H7 (cell line): ENCODE results near the gene GARIN5B. TPM values are rescaled to one million over a fixed set of nuclear protein-coding genes. Genes with fewer than 3 reads are reported as not detected.

Experiments
- total RNA-seq: library from RNA; depleted of rRNA; stranded (reverse); fragments of >200 nt; shearing (Covaris generic); gene quantifications from 2 replicates; pipeline ENCODE4 v1.2.3, GENCODE V29; 2014; rRNA removed

The GARIN5B gene
- total RNA-seq, 1 experiment from 2014 or later = not detected

Other genes with a start within 250 kb of the GARIN5B start
- 57.5 and 66.4 TPM in 2 replicates for gene PPP1R12C, start 245.6 kb downstream of the GARIN5B start, total RNA-seq
- 33.8 and 44.8 TPM in 2 replicates for gene TNNT1, start 214.1 kb downstream of the GARIN5B start, total RNA-seq
- 6.5 and 11.6 TPM in 2 replicates for gene TNNI3, start 205.5 kb downstream of the GARIN5B start, total RNA-seq
- gene DNAAF3, start 196.6 kb downstream of the GARIN5B start, total RNA-seq = 0.15 and 2.2 TPM in 2 replicates
- 0.26 and 0.31 TPM in 2 replicates for gene SYT5, start 183.0 kb downstream of the GARIN5B start, total RNA-seq
- gene PTPRH, start 153.8 kb downstream of the GARIN5B start, total RNA-seq = 0.41 and 2.3 TPM in 2 replicates
- 1.2 and 1.7 TPM in 2 replicates for gene TMEM86B, start 134.5 kb downstream of the GARIN5B start, total RNA-seq
- gene PPP6R1, start 104.2 kb downstream of the GARIN5B start, total RNA-seq = 51.7 and 53.1 TPM in 2 replicates
- 54.4 and 92.3 TPM in 2 replicates for gene HSPBP1, start 83.2 kb downstream of the GARIN5B start, total RNA-seq
- gene BRSK1, start 79.3 kb downstream of the GARIN5B start, total RNA-seq = 20.3 and 31.3 TPM in 2 replicates
- gene TMEM150B, start 37.9 kb downstream of the GARIN5B start, total RNA-seq = 0.24 TPM in 1 of 2 replicates, not detected in the other
- 36.1 and 58.9 TPM in 2 replicates for gene KMT5C, start 23.4 kb downstream of the GARIN5B start, total RNA-seq
- 0.17 and 0.30 TPM in 2 replicates for gene COX6B2, start 8.5 kb downstream of the GARIN5B start, total RNA-seq
- gene IL11, start 7.2 kb upstream of the GARIN5B start, total RNA-seq = 0.59 and 1.2 TPM in 2 replicates
- gene TMEM190, start 13.6 kb upstream of the GARIN5B start, total RNA-seq = not detected in 2 replicates
- 1.0 TPM in 1 of 2 replicates, not detected in the other for gene TMEM238, start 21.0 kb upstream of the GARIN5B start, total RNA-seq
- 458 and 505 TPM in 2 replicates for gene RPL28, start 22.7 kb upstream of the GARIN5B start, total RNA-seq
- gene UBE2S, start 44.5 kb upstream of the GARIN5B start, total RNA-seq = 369 and 380 TPM in 2 replicates
- gene SHISA7, start 80.0 kb upstream of the GARIN5B start, total RNA-seq = 0.04 and 0.07 TPM in 2 replicates
- 178 and 185 TPM in 2 replicates for gene ISOC2, start 98.4 kb upstream of the GARIN5B start, total RNA-seq
- gene C19orf85, start 101.5 kb upstream of the GARIN5B start, total RNA-seq = 1.6 and 3.7 TPM in 2 replicates
- 5.8 and 8.1 TPM in 2 replicates for gene ZNF628, start 113.4 kb upstream of the GARIN5B start, total RNA-seq
- gene NAT14, start 121.9 kb upstream of the GARIN5B start, total RNA-seq = 56.0 and 71.2 TPM in 2 replicates
- 0.48 and 0.87 TPM in 2 replicates for gene SSC5D, start 125.2 kb upstream of the GARIN5B start, total RNA-seq
- 4.0 and 4.6 TPM in 2 replicates for gene SBK2, start 173.9 kb upstream of the GARIN5B start, total RNA-seq
- 0.17 and 2.4 TPM in 2 replicates for gene SBK3, start 182.3 kb upstream of the GARIN5B start, total RNA-seq
- 17.2 and 20.5 TPM in 2 replicates for gene ZNF579, start 217.6 kb upstream of the GARIN5B start, total RNA-seq
- gene FIZ1, start 236.3 kb upstream of the GARIN5B start, total RNA-seq = 4.3 and 4.7 TPM in 2 replicates
- gene ZNF524, start 237.0 kb upstream of the GARIN5B start, total RNA-seq = 11.2 and 13.6 TPM in 2 replicates
- 3.5 and 4.9 TPM in 2 replicates for gene ZNF865, start 242.4 kb upstream of the GARIN5B start, total RNA-seq